NT2/D1 (cell line): ENCODE results near the gene SNAPC3.

Experiments used
- DNase-seq: peaks from one replicate; pipeline ENCODE4 v3.0.0-alpha.2; 2011; ENCODE audit warnings: low read depth, low spot score
- H3K27me3 ChIP-seq: 2 replicates; pipeline ENCODE4 v1.6.0; 2011; ENCODE audit warnings: mild to moderate bottlenecking; ENCODE audit not compliant: insufficient read length, insufficient read depth
- H3K36me3 ChIP-seq: 2 replicates; pipeline ENCODE4 v1.6.1; 2011; ENCODE audit warnings: mild to moderate bottlenecking, low read length, mixed read lengths; ENCODE audit not compliant: insufficient read depth, insufficient read length
- H3K4me1 ChIP-seq: 2 replicates; pipeline ENCODE4 v1.5.1; 2011; ENCODE audit not compliant: insufficient read depth, insufficient read length
- H3K4me3 ChIP-seq: 2 replicates; pipeline ENCODE4 v1.5.1; 2011; ENCODE audit warnings: low read depth; ENCODE audit not compliant: insufficient read length
- H3K9ac ChIP-seq: 2 replicates; pipeline ENCODE4 v1.6.0; 2011; ENCODE audit warnings: low read depth; ENCODE audit not compliant: insufficient read length
- H3K9me3 ChIP-seq: 2 replicates; pipeline ENCODE4 v1.5.1; 2011; ENCODE audit warnings: mild to moderate bottlenecking, low read length; ENCODE audit not compliant: insufficient read depth
- SUZ12 ChIP-seq: IDR thresholded peaks from 2 replicates; pipeline ENCODE4 v1.6.1; 2011; ENCODE audit not compliant: insufficient read length, insufficient read depth; ENCODE audit errors: extremely low read depth
- YY1 ChIP-seq: IDR thresholded peaks from 2 replicates; pipeline ENCODE4 v1.6.1; 2011; ENCODE audit not compliant: insufficient read length, insufficient read depth
- ZNF274 ChIP-seq: IDR thresholded peaks from 2 replicates; pipeline ENCODE4 v1.6.1; 2011; ENCODE audit warnings: mild to moderate bottlenecking, low read depth, low read length

The SNAPC3 gene

GRCh38 chr9:15401266-15401665, 21.4 kb upstream of the SNAPC3 start:
- TF ChIP-seq ZNF274, result no peak
- no peak for TF ChIP-seq SUZ12
- no peak for TF ChIP-seq YY1
- no peaks in the 10 kb centered on the region for H3K36me3 ChIP-seq
- H3K9ac ChIP-seq, result no peak overlapping the region
- H3K9me3 ChIP-seq, result peaks cover 13% of the 10 kb centered on the region; the same call in 1 of the 2 replicates
- no peaks in the 10 kb centered on the region for H3K27me3 ChIP-seq
- no peak overlapping the region for H3K4me3 ChIP-seq
- H3K4me1 ChIP-seq, result no peaks in the 10 kb centered on the region
- no peak for DNase-seq

GRCh38 chr9:15403155-15403554, 19.5 kb upstream of the SNAPC3 start:
- Histone ChIP-seq H3K4me1 (no peaks in the 10 kb centered on the region), H3K36me3 (no peaks in the 10 kb centered on the region), H3K27me3 (no peaks in the 10 kb centered on the region), H3K9ac (no peak overlapping the region), H3K9me3 (peaks cover 13% of the 10 kb centered on the region; the same call in 1 of the 2 replicates), H3K4me3 (no peak overlapping the region)
- peak; percentile 39 for DNase-seq
- no peak for TF ChIP-seq SUZ12
- TF ChIP-seq ZNF274, result no peak
- no peak for TF ChIP-seq YY1

DNA sequence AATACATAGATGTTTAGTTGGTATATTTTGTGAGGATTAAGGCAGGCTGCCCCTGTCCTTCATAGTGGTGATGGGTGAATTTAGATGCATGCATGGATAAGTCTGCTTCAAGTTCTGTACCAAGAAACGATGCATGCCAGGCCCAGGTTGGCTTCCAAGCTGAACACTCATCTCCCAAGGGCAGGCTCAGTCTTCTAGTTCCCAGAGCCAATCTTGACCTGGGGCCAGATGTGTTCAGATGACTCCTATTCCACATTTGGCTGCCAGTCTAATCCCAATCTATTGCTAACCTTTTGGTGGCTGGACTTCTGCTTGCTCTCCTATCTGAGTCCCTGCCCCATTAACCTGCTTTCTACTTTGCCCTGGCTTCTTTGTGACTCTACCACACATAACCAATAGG, 18.5 kb upstream of the SNAPC3 start:
- H3K9me3 ChIP-seq, result peaks cover 13% of the 10 kb centered on the region; the same call in 1 of the 2 replicates
- no peak overlapping the region for H3K9ac ChIP-seq
- TF ChIP-seq SUZ12 (no peak), YY1 (no peak)
- H3K4me3 ChIP-seq, result no peak overlapping the region
- H3K4me1 ChIP-seq, result no peaks in the 10 kb centered on the region
- H3K27me3 ChIP-seq, result no peaks in the 10 kb centered on the region
- no peak for DNase-seq
- no peaks in the 10 kb centered on the region for H3K36me3 ChIP-seq

DNA sequence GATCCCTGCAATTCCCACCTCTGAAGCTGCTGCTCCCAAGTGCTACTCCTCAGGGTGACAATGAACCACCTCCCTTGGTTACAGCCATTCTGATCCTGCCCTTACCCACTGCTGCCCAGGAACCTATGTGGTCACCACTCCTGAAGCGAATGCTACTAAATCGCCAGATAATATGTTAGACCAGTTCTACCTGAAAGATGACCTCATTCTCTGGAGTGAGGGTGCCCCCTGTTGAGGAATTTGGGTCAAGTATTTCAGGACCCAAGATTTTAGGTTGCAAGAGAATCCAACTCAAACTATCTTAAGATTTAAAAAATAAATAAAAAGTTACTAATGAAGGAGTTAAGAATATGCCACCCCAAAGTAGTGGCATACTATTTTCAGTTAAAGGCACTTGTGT, 5.8 kb upstream of the SNAPC3 start:
- Histone ChIP-seq H3K4me3 (no peak overlapping the region), H3K9ac (no peak overlapping the region), H3K36me3 (no peaks in the 10 kb centered on the region), H3K4me1 (no peaks in the 10 kb centered on the region), H3K27me3 (no peaks in the 10 kb centered on the region), H3K9me3 (no peaks in the 10 kb centered on the region)
- DNase-seq, result peak; percentile 42
- TF ChIP-seq YY1 (no peak), ZNF274 (no peak), SUZ12 (no peak)

GRCh38 chr9:15417626-15418025, 5.0 kb upstream of the SNAPC3 start:
- Histone ChIP-seq H3K4me3 (no peak overlapping the region), H3K4me1 (no peaks in the 10 kb centered on the region), H3K36me3 (no peaks in the 10 kb centered on the region), H3K27me3 (no peaks in the 10 kb centered on the region), H3K9me3 (no peaks in the 10 kb centered on the region), H3K9ac (no peak overlapping the region)
- no peak for TF ChIP-seq SUZ12
- no peak for TF ChIP-seq YY1
- TF ChIP-seq ZNF274, result no peak
- no peak for DNase-seq

- TF ChIP-seq ZNF274 (no peak), YY1 (no peak), SUZ12 (no peak)
- no peak for DNase-seq
- Histone ChIP-seq H3K9ac (no peak overlapping the region), H3K27me3 (no peaks in the 10 kb centered on the region), H3K4me3 (no peak overlapping the region), H3K4me1 (no peaks in the 10 kb centered on the region), H3K36me3 (peaks cover 19% of the 10 kb centered on the region), H3K9me3 (no peaks in the 10 kb centered on the region)
These were observed 1.9 kb upstream of the SNAPC3 start for GRCh38 chr9:15420796-15421195.

GRCh38 chr9:15421532-15421931, 1.1 kb upstream of the SNAPC3 start:
- Histone ChIP-seq H3K4me3 (no peak overlapping the region), H3K27me3 (no peaks in the 10 kb centered on the region), H3K9ac (no peak overlapping the region), H3K4me1 (no peaks in the 10 kb centered on the region), H3K36me3 (peaks cover 26% of the 10 kb centered on the region), H3K9me3 (no peaks in the 10 kb centered on the region)
- TF ChIP-seq ZNF274 (no peak), SUZ12 (no peak), YY1 (no peak)
- DNase-seq, result no peak
